HepG2 (cell line): Measurements from ENCODE around the gene RANBP3. TPM values are rescaled to one million over a fixed set of nuclear protein-coding genes. Genes with fewer than 3 reads are reported as not detected.

Experiments
- AGO2 ChIP-seq: fragments of 200-400 bp; formaldehyde crosslinking; optimal IDR thresholded peaks from 2 replicates; pipeline ENCODE3; 2017; ENCODE audit warnings: mild to moderate bottlenecking, low read depth, low read length, moderate library complexity
- ATF7-NPFF ChIP-seq: sonication (generic); formaldehyde crosslinking; IDR thresholded peaks from 2 replicates; pipeline ENCODE4 v1.8.1; 2023; ENCODE audit warnings: mild to moderate bottlenecking, low read depth, missing genetic modification reagents, moderate library complexity
- CCDC6 ChIP-seq: sonication (generic); formaldehyde crosslinking; IDR thresholded peaks from 2 replicates; pipeline ENCODE4 v1.8.1; 2022; ENCODE audit warnings: mild to moderate bottlenecking, missing genetic modification reagents, moderate library complexity
- MAFK ChIP-seq, 2 experiments: IDR thresholded peaks in 1 of 2; conservative IDR thresholded peaks in 1 of 2; 2 replicates each; pipeline ENCODE4 v1.6.1; 2011; ENCODE audit warnings: improper control_type of control experiment in 2 of 2, low read length in 2 of 2
- NR2F1 ChIP-seq, 2 experiments: fragments of 450-650 bp in 1 of 2; formaldehyde crosslinking in 1 of 2; IDR thresholded peaks; 2 replicates each; pipeline versions ENCODE4 v1.5.0 to v1.6.1; 2016 to 2020; ENCODE audit warnings: mild to moderate bottlenecking in 1 of 2, missing compliant biosample characterization in 1 of 2, missing genetic modification reagents in 1 of 2, moderate library complexity in 1 of 2
- PRMT3 ChIP-seq: sonication (generic); formaldehyde crosslinking; IDR thresholded peaks from 2 replicates; pipeline ENCODE4 v1.8.1; 2022; ENCODE audit warnings: low read depth, mild to moderate bottlenecking, moderate library complexity, missing genetic modification reagents, borderline replicate concordance
- RBAK ChIP-seq: sonication (generic); formaldehyde crosslinking; IDR thresholded peaks from 2 replicates; pipeline ENCODE4 v1.5.1; 2020; ENCODE audit warnings: mild to moderate bottlenecking, missing genetic modification reagents
- SIX1 ChIP-seq: sonication (generic); formaldehyde crosslinking; IDR thresholded peaks from 2 replicates; pipeline ENCODE4 v1.4.0; 2020; ENCODE audit warnings: missing genetic modification reagents, borderline replicate concordance
- ZNF577 ChIP-seq: sonication (generic); formaldehyde crosslinking; IDR thresholded peaks from 2 replicates; pipeline ENCODE4 v1.4.0; 2020; ENCODE audit warnings: mild to moderate bottlenecking, low read depth, missing genetic modification reagents, borderline replicate concordance
- polyA plus RNA-seq, 8 experiments: library from polyadenylated mRNA; depleted of rRNA in 3 of 8; stranded (reverse) in 7 of 8; unstranded in 1 of 8; fragments of >200 nt; fragmentation: Illumina TruSeq in 4 of 8; extraction: Trizol in 4 of 8; gene quantifications; 2 replicates each; pipeline versions ENCODE4 v1.2.1 to v1.2.3, GENCODE V29; 2011 to 2016; ENCODE audit warnings: low read depth in 4 of 8, missing spikeins in 1 of 8, mixed read lengths in 1 of 8; ENCODE audit not compliant: insufficient read depth in 1 of 8
- total RNA-seq, 5 experiments: library from RNA; depleted of rRNA; stranded (reverse); fragments of >200 nt; fragmentation: Illumina TruSeq; extraction: Trizol; gene quantifications; 2 replicates each; pipeline ENCODE4 v1.2.3, GENCODE V29; 2016; ENCODE audit warnings: low read depth in 1 of 5
- TF ChIP-seq, protein P1 (sequence below): sonication (generic); formaldehyde crosslinking; IDR thresholded peaks from 2 replicates; pipeline ENCODE4 v1.4.0; 2020; ENCODE audit warnings: mild to moderate bottlenecking, missing genetic modification reagents
- TF ChIP-seq, protein P2 (sequence below): sonication (generic); formaldehyde crosslinking; IDR thresholded peaks from 2 replicates; pipeline ENCODE4 v1.8.0; 2022; ENCODE audit warnings: missing genetic modification reagents, low read depth, mild to moderate bottlenecking, borderline replicate concordance
- TF ChIP-seq, protein P3 (sequence below): sonication (generic); formaldehyde crosslinking; IDR thresholded peaks from 2 replicates; pipeline ENCODE4 v1.4.0; 2020; ENCODE audit warnings: missing genetic modification reagents

RANBP3 gene
- total and polyA plus RNA-seq, 2 of the 13 experiments (the other 11 are each of a cell fraction or from before 2014, with no cell fraction given) = 39.5 to 149 TPM

DNA sequence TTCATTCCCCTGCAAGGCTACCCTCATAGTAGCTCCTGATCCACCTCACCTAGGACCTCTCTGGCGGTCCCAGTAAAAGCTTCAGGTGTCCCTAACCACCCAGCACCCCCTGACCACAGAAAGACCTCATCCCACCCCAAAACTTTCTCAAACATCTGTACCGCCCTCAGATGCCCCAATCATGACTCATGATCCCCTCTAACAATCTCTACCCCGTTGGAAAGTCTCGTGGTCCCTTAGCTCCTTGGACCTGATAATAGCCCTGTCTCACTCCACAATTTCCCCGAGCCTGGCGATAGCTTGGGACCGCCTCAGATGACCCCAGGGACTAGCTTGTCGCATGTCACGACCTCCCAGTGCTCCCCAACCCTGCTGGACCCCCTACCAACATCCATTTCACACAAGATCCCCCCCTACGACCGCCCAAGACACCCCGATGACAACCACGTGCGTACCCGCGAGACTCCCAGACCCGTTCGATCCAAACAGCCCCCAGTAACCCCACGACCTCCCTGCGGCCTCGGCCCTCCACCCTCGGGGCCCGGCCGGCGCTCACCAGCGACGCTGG lies 74.8 kb downstream of the RANBP3 start (continued):
- TF ChIP-seq, protein P1, sequence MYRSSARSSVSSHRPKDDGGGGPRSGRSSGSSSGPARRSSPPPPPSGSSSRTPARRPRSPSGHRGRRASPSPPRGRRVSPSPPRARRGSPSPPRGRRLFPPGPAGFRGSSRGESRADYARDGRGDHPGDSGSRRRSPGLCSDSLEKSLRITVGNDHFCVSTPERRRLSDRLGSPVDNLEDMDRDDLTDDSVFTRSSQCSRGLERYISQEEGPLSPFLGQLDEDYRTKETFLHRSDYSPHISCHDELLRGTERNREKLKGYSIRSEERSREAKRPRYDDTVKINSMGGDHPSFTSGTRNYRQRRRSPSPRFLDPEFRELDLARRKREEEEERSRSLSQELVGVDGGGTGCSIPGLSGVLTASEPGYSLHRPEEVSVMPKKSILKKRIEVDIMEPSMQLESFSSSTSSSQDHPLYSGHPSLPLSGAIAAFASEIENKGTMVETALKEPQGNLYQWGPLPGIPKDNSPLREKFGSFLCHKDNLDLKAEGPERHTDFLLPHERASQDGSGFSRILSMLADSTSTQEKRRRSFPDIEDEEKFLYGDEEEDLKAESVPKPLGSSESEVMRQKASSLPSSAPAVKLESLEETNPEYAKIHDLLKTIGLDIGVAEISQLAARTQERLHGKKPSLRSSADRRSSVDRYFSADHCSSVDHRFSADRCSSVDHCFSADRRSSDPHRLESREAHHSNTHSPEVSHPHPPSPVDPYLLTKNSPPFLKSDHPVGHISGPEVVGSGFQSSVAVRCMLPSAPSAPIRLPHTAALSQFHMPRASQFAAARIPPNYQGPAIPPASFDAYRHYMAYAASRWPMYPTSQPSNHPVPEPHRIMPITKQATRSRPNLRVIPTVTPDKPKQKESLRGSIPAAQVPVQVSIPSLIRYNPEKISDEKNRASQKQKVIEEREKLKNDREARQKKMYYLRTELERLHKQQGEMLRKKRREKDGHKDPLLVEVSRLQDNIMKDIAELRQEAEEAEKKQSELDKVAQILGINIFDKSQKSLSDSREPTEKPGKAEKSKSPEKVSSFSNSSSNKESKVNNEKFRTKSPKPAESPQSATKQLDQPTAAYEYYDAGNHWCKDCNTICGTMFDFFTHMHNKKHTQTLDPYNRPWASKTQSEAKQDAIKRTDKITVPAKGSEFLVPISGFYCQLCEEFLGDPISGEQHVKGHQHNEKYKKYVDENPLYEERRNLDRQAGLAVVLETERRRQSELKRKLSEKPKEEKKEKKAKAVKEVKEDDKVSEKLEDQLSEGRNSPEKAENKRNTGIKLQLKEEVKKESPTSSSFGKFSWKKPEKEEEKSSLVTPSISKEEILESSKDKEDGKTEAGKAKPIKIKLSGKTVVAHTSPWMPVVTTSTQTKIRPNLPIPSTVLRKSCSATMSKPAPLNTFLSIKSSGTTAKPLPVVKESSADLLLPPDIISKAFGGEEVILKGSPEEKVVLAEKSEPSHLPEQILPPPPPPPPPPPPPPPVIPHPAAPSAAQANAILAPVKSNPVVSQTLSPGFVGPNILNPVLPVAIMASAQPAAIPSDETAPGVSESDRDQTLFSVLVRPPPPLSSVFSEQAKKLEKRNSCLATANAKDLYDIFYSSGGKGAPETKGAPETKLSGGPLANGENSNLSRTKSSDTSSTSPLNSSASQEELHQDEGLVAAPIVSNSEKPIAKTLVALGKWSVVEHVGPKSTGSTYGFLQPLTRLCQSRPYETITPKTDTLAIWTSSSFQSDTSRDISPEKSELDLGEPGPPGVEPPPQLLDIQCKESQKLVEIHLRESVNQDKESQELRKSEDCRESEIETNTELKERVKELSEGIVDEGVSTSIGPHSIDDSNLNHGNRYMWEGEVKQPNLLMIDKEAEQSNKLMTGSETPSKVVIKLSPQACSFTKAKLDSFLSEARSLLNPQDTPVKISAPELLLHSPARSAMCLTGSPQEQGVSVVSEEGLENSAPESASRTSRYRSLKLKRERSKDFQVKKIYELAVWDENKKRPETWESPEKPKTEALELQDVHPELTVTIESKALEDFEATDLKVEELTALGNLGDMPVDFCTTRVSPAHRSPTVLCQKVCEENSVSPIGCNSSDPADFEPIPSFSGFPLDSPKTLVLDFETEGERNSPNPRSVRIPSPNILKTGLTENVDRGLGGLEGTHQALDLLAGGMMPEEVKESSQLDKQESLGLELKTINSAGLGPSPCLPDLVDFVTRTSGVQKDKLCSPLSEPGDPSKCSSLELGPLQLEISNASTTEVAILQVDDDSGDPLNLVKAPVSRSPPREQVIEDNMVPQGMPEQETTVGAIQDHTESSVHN (CRISPR knock-in tag) = no peak
- TF ChIP-seq CCDC6 (CRISPR knock-in tag) (no peak), RBAK (CRISPR knock-in tag) (no peak), AGO2 (peak; percentile 79), MAFK (conservative IDR thresholded peaks at IDR 0.05 in 1 of 2, IDR thresholded peaks at IDR 0.05 in 1 of 2; ENCODE audit: low read length in 2 of 2) (no peak), SIX1 (CRISPR knock-in tag) (no peak), ATF7-NPFF (no peak), PRMT3 (no peak), NR2F1 (CRISPR knock-in tag; IDR thresholded peaks at IDR 0.05) (0 out of 4 replicates have a peak, but pooled peaks of 1 of the 2 experiments have one; percentile 7), ZNF577 (no peak)
- TF ChIP-seq, protein P2, sequence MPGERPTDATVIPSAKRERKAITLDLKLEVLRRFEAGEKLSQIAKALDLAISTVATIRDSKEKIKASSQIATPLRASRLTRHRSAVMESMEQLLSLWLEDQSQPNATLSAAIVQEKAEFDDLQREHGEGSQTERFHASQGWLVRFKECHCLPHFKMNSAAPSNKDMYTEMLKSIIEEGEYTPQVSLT (CRISPR knock-in tag) = peak; percentile 61; the same call in 1 of the 2 replicates
- TF ChIP-seq, protein P3, sequence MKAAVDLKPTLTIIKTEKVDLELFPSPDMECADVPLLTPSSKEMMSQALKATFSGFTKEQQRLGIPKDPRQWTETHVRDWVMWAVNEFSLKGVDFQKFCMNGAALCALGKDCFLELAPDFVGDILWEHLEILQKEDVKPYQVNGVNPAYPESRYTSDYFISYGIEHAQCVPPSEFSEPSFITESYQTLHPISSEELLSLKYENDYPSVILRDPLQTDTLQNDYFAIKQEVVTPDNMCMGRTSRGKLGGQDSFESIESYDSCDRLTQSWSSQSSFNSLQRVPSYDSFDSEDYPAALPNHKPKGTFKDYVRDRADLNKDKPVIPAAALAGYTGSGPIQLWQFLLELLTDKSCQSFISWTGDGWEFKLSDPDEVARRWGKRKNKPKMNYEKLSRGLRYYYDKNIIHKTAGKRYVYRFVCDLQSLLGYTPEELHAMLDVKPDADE (CRISPR knock-in tag) = no peak
